Middle frontal gyrus (tissue), 1 donor: ENCODE data around the gene LDLRAD4.

Experiments
- DNase-seq: peaks from one replicate; pipeline ENCODE4 v3.0.0-alpha.2; 2015; ENCODE audit warnings: low spot score; ENCODE audit errors: extremely low spot score

Gene LDLRAD4

DNA sequence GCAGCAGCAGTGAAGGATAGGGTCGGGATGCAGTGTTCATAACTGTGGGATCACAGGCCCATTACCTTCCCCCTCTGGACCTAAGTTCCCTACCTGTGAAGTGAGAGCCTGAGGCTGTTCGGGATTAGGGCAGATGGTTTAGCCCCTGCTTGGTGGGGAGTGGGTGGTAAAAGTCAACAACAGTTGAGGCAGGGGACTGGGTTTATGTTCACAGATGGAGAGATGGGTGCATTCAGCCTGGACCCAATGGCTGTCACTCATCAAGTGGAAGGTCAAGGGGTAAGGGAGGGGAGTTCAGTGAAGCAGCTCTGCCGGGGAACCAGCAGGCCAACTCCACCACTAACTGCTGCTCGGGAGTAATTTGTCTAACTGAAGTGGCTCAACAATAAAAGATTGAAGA is 327.4 kb downstream of the LDLRAD4 start:
- no peak for DNase-seq

DNA sequence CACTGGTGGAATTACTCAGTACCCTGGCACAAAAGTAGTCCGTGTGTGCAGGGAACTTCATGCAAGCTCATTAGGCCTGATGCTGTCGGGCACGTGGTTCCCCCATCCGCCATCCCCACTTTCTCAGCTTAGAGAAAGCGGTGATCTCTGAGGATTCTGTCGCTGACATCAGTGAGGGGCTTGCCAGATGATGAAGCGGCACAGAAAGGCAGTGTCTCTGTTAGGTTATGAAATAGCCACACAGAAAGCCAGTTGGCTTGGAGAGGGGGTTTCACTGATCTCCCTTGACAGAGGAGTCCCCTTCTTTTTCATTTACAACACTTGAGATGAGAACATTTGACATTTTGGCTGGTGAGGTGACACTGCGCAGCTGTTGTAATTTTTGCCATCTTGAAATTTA is 328.1 kb downstream of the LDLRAD4 start:
- DNase-seq: no peak

DNA sequence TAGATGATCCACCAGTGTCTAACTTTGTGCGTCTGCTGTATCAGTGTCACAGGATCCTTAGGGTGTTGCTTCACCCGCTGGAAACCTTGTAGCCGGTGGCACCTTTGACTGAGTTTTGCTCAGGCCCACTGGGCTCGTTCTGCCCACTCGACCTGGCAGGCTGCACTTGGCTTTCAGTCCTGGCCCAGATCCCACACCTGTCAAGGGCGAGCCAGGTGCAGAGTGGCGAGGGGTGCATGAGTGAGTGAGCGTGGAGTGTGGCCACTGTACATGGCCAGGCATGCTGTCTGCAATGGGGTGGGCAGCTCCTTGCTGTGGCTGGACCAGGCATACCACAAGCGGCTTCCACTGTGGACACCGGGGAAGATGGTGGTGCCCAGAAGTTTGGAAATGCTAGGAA is 328.8 kb downstream of the LDLRAD4 start:
- no peak for DNase-seq

DNA sequence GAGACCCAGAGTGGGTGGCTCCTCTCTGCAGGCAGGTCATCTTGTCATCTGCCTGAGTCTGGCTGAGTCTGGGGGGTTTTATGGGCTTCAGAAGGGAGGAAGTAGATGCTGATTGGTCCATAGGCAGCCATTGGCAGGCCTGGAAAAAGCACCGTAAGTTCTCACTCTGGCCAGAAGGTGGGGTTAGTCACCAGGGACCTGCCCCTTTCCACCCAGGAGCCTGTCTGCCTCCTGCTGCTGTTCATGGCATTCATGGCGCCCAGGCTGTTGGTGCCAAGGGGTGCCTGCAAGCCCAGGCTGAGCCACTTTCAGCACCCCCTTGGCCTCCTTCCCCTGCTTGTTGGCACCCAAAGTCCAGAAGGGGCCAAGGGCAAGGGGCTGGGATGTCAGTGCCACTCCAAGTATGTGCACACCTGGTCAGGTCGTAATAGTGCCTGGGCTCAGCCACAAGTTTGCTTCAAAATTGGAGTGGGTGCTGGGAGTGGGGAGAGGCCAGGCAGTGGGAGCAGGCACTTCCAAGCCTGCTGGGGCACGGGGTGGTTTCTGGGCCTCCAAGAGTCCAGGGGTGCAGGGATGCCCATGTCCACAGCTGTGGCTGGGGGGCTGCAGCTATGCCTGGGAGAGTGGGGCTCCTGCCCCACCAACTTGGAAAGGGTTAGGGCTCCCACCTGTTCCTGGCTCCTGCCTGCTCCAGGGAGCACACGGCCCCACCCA is 329.7 kb downstream of the LDLRAD4 start:
- no peak for DNase-seq

DNA sequence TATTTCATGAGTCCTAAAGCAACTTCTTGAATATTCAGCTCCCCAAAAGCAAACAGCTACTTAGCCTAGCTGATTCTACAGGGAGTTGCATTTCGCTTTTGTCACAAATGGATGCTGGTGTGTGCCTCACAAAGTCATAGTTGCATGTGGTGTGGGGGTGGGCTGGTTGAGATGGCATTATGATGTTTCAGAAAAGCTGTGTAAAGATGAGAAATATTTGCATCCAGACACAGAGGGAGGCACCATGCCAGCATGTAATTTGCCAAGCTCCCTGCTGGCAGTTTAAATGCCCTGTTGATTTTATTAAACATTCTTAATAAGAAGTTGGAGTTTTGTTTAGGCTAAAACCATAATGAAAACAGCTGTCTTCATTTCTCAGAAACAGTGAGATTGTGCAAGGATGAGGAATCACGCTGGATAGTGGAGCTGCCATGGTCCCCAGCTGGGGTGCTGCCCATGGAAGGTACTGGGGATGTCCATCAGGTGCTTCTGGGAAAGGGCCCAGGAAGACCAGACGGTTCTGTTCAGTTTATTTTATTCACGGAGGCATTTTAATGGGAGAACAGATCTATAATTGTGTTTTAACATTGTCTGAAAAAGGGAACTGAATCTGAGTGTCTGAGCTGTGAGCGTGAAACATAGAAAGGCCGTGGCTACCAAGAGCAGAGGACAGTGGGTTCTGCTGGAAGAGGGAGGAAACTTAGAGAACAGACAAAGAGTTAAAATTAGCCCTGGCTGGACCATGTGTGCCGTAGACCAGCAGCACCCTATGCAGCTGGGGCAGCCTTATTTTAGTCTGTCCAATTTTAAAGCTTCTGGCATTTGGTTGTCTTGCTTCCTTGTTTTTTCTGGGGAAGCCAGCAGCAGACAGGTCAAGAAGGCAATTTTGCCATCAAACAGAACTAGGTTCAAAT is 330.7 kb downstream of the LDLRAD4 start:
- DNase-seq: no peak

DNA sequence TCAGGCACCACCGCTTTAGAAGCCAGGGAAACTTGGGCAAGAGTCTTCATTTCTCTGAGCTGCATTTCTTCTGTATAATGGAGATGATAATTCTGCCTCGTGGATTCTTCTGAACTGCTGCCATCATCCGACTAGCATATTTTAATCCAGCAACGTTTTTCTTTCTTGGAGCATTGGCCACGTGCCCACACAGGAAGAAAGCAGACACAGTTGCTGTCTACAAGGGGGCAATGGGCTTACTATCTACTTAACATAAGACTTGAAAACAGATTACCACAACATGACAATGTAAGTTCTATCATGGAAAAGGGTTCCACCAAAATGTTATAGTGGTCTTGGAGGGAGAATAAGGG is 331.3 kb downstream of the LDLRAD4 start:
- no peak for DNase-seq

DNA sequence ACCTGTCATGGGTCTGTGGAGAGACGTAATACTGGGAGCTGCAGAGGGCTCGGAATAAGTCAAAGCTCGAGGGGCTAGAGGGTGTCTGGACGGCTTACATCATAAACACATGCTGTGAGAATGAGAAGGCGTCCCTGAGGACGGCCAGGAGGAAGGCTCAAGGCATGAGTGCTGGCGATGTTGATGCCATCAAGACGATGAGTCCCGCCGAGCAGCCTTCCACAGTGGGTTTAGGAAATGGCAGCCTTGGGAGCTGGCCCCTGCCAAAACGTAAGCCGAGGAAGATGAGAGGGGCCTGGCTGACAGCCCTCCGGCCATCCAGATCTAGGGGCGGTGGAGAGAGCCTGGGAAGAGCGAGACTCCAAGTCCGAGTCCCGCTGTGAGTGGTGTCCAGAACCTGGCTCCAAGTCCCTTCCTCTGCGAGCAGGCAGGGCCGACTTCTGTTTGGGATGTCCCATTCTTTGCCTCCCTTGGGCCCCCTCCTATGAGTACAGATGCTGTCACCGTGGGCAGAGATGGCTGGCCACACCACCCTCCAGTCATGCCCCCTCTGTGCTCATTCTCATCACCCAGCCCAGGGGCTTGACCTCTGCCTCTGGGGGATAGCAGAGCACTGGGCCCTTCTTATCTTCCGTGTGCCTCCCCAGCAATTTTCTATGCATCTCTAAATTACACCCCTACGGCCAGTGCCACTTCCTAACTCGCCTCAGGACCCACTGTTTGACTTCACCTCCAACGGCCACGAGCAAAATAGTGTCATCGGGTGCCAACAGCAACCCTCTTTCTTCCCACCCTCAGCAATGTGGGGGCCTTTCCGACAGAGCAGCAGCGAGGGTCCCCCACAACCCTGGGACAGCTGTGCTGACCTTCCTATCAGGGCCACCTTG is 332.1 kb downstream of the LDLRAD4 start:
- no peak for DNase-seq

DNA sequence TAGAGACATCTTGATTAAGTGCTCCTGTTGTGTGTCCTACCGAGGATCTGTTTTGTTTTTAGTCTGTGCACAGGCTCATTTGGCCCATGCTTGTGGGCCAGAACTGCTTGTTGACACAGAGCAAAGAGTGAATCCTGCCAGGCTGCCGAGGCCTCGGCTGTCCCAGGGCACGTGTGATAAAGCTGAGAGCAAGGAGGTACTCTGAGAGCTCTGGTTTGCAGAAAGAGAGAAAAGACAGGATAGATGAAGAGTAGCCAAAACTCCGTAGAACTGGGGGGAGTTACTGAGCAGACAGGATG is 332.7 kb downstream of the LDLRAD4 start:
- no peak for DNase-seq

DNA sequence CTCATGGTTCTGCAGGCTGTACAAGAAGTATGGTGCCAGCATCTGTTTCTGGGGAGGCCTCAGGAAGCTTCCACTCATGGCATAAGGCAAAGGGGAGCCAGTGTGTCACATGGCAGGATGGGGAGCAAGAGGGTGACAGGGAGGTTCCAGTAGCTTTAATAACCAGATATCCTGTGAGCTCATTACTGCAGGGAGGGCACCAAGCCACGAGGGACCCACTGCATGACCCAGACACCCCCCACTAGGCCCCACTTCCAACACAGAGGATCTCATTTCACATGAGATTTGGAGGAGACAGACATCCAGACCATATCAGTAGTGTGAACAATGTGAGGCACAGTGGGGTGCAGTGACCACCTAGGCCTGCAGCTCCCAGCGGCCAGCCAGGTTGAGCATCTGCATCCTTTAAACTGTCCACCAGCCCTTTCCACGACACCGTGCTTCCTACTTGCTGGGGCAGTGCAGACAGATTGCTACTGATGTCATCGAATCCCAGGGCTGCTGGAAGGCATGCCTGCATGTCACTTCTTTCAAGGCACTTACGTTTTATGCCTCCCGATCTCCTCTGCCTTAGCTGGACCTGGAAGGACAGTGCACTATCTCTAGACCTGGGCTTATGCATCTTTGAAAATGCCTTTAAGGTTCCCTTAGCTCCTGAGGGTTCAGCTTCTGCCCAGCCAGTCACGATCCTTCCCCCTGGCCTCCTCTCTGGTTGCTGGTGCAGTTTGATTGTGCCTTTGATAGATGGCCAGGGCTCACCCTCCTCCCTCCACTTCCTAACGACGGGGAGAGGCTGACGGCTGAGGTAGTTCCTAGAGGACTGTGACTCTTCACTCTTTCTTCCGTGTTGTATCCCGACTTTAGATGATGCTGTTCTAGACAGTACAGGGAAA is 333.5 kb downstream of the LDLRAD4 start:
- no peak for DNase-seq

DNA sequence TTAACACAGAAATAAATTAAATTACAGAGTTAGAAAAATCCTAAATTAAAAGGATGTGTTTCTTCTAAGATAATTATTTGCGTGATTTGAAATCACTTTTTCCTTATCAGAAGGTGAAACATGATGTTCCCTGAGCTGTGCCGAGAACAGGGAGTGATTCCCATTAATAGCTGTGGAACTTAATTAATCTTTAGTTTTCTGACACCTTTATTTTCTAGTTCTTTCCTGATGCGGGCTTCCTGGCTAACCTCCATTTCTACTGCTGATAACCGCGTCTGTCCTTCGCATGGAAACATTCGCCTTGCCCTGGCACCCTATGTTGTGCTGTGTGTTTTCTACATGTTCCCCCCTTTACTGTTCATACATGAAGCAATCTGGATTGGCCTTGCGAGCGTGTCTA is 334.9 kb downstream of the LDLRAD4 start:
- no peak for DNase-seq

DNA sequence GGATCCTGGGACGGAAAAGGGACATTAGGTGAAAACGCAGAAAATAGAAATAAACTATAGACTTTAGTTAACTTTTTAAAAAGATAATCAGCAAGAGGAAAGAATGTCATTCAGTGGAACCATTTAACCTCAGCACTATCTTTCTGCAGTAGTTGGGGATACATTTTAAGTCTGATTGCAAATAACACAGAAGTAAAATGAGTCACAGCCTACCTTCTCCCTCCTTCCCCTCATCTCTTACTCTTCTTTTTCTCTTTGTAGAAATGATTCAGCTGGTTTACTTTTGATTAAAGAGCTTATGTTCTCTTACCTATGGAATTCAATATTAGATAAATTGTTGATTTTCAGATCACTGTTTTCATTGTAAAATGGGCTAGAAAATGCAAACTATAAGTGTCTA is 336.6 kb downstream of the LDLRAD4 start:
- no peak for DNase-seq

DNA sequence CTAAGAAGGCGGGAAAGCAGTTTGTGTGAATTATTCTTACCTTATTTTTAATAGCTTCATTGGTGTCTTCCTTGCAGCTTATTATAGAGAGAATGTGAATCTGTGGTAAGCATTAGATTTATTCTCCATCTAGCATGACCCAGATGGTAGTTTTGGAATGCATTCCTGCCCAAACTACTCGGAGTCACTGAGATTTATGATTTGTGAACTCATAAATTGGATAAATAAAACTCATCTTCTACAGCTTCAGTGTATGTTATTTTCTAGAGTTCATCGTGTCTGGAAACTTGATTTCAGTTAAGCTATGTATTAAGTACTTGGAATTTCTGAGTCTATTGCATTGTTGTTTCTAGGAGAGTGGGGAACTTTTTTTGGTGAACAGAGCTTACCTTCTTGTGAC is 337.3 kb downstream of the LDLRAD4 start:
- DNase-seq: no peak

DNA sequence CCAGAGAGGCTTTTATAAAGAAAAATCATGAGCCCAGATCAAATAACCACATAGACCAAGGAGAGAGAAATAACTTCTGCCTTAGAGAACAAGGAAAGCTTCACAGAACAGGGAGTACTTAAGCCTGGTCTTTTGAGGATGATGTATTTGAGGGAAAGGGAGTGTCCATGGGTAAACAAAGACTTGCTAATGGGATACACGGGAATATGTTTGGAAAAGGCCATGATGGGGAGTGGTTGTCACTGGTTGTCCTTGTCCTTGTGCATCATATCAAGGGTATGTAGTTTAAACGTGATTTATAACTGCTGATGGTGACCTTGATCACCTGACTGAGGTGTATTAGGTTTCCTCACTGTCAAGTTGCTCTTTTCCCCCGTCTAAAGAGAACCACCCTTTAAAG is 337.9 kb downstream of the LDLRAD4 start:
- DNase-seq: no peak

DNA sequence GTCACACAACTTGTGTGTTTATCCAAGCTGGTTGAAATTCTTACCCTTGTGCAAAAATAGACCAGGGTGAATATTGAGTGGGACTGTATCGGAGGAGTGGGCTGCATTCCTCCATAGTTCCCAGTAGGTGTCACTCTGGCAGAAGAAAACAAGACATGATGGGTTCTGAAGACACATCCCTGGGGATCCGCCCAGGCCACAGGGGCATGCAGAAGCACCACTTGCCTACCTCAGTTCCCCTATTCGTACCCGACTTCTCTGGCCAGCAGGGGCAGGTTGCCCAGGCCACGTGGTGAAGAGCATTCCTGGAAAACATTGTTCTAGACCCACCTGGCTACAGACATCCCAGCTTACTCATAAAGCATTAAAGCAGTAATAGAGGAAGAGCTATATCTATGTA is 339.6 kb downstream of the LDLRAD4 start:
- peak; percentile 28 for DNase-seq

DNA sequence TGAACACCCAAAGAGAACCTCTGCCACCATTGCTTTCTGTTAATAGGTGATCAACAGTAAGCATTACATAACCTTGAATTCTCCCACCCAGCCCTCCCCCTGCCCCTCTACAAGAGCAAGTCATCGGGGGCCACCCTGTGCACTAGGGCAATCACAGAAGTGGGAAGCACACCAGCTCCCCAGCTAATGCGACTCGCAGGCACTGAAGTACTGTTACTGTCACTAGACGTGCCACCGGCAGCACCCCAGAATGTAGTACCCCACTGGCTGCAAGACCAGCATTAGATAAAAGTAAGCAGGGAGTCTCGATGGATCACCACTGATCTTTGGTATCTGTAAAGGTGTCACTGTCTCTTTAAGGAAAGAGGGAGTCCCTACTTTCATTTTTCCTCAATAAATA is 340.2 kb downstream of the LDLRAD4 start:
- no peak for DNase-seq

DNA sequence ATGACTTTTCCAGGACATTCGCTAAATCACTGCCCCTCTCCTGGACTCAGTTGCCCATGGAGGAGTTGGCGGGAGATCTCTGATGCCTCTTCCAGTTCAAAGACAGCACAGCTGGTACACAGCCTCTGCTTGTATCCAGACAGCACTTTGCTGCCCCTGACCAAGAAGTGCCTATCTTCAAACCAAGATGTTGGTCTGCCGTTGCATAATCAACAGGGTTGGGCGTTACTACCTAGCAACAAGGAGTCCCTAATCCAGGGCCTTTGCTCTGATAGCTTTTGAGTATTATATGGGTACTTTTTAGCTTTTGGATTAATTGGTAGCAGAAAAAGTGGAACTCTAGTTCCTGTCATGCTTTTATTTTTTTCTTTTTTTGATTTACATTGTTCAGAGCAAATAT is 341.2 kb downstream of the LDLRAD4 start:
- DNase-seq: no peak

DNA sequence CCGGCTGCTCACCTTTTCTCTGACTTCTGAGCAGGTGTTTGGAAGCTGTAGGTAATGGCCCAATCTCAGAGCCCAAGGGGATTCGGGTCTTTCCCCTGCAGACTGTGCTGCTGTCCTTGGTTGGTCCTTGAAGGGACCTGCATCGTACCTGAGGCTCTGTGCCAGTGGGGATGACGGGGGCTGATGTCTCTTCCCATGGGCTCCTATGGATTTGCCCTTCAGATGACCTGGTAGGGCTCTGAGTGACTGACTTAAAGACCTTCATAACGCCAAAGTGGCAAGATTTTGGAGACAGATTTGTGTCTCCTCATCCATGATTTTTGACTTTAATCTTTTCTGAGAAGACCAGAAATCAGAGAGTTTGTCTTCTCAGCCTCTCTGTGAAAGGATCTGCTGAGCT is 341.7 kb downstream of the LDLRAD4 start:
- no peak for DNase-seq

DNA sequence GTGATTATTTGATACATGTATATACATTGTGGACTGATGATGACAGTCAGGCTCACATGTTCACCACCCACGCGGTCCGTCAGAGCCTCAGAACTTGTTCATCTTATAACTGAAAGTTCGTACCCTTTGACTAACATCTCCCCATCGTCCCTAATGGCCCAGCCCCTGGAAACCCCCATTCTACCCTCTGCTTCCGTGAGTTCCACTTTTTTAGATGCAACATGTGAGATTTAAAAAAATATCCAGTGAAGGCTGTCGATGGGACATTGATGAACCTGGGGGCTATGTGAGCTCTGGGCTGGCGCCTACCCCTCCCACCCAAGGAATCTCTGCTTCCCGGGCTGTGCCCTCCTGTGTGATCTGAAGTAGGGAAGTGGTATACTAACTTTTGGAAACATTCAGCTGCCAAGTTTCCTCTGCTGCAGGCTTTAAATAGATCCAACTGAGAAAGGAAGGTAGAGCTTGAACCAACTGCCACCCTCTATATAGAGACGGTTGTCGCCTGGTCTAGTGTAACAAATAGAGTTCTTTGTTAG is 344.0 kb downstream of the LDLRAD4 start:
- no peak for DNase-seq

DNA sequence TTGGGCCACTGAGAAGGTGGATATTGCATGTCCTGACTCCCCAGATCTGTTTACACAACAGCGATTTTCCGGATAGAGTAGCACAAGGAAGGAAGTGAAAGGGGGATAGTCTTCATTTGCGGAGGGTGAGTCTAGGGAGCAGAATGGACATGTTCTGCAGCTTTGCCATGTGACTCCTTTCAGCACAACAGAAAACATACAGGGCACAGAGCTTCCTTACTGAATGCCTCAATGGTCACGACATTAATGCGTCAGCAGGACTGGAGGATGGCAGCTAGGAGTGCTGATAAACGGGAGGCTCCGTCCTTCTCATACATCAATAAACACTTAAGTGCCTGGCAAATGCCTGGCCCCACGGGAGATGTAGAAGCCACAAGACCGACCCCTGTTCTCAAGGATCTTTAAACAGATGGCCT is 344.8 kb downstream of the LDLRAD4 start:
- DNase-seq: no peak

DNA sequence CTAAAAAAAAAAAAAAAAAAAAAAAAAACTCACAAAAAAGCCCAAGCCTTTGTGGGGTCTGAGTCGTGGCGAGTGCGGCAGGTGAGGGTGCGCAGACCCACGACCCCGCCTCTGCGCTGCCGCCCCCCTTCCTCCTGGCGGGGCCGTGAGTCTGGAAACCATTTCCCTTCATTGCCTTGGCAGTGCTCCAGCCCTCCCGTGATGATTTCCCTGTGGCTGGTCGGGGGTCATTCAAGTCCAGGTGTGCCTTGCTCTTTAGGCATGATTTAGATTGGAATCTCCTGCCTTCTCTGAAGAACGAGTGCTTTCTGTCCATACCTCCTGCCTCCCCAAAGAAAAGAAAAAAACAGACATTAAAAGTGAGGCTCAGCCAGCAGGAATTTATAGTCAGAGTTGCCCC is 346.0 kb downstream of the LDLRAD4 start:
- no peak for DNase-seq

DNA sequence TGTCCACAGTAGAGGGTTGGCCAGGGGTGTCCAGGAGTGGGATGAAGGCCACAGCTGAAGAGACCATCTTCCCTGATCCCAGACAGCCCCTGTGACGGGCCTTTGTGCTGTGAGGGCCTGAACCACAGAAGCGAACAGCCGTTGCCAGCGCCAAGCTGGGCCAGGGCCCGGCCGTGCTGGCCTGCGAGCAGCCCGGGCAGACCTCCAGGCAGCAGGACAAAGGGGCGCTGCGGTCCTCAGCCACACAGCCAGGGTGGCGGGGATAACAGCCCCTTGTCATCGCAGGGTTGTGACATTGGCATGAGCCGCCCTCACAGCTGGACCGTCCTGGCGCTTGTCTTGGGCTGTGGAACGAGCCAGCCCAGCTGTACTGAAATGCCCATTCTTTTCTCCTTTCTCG is 346.7 kb downstream of the LDLRAD4 start:
- DNase-seq: peak; percentile 92
